Uterus (tissue), 2 donors: Measurements from ENCODE around the gene DKK3.

Source experiments
- CTCF ChIP-seq, 4 experiments: fragments of 200-600 bp in 2 of 4; fragments of 450-650 bp in 2 of 4; sonication (generic) in 2 of 4; IDR thresholded peaks; one replicate each; pipeline ENCODE4 v1.5.1; 2016 to 2019; ENCODE audit warnings: antibody characterized with exemption in 4 of 4, mild to moderate bottlenecking in 2 of 4, moderate library complexity in 1 of 4
- POLR2A ChIP-seq, 2 donors: fragments of 450-650 bp; IDR thresholded peaks; one replicate each; pipeline ENCODE4 v1.6.1; 2016; ENCODE audit warnings: antibody characterized with exemption in 2 of 2, mild to moderate bottlenecking in 1 of 2, moderate library complexity in 1 of 2

- no peak for TF ChIP-seq CTCF (IDR thresholded peaks at IDR 0.05)
- TF ChIP-seq POLR2A (IDR thresholded peaks at IDR 0.05) = no peak
Observed at GRCh38 chr11:12028303-12028702, 19.9 kb upstream of the DKK3 start.
